ENCODE data around the gene NDUFAF8.

Gene NDUFAF8

GRCh38 chr17:81238815-81239713 is at the start of gene NDUFAF8, which contains the start of gene TEPSIN:
NDUFAF8 (plus strand) TSS chr17:81239318; CDS start chr17:81239364, 46 bp downstream.
TEPSIN (minus strand) TSS chr17:81239055; CDS start chr17:81239033, 22 bp downstream.
- peak; percentile 99 for DNase-seq

GRCh38 chr17:81189670-81190530 is 49.2 kb upstream of the NDUFAF8 start:
- DNase-seq = no peak

- no peak for DNase-seq
Observed at GRCh38 chr17:81190591-81190990, 48.5 kb upstream of the NDUFAF8 start.

GRCh38 chr17:81191116-81191515 is 48.0 kb upstream of the NDUFAF8 start:
- DNase-seq = no peak

- no peak for DNase-seq
Observed at GRCh38 chr17:81191646-81192045, 47.5 kb upstream of the NDUFAF8 start.

GRCh38 chr17:81192386-81193050 is 46.6 kb upstream of the NDUFAF8 start:
- DNase-seq = no peak

GRCh38 chr17:81193051-81193410 is 46.1 kb upstream of the NDUFAF8 start:
- DNase-seq = no peak

GRCh38 chr17:81193470-81194224 is 45.5 kb upstream of the NDUFAF8 start:
- no peak for DNase-seq

GRCh38 chr17:81194225-81194760 is 44.8 kb upstream of the NDUFAF8 start:
- no peak for DNase-seq

GRCh38 chr17:81194941-81195901 is 43.9 kb upstream of the NDUFAF8 start:
- no peak for DNase-seq

- DNase-seq = no peak
Observed at GRCh38 chr17:81195941-81196495, 43.1 kb upstream of the NDUFAF8 start.

GRCh38 chr17:81196505-81197408 is 42.4 kb upstream of the NDUFAF8 start:
- no peak for DNase-seq

- DNase-seq = no peak
Observed at GRCh38 chr17:81197409-81197795, 41.7 kb upstream of the NDUFAF8 start.

GRCh38 chr17:81197831-81198490 is 41.2 kb upstream of the NDUFAF8 start:
- no peak for DNase-seq

GRCh38 chr17:81198826-81199481 is 40.2 kb upstream of the NDUFAF8 start:
- no peak for DNase-seq

- no peak for DNase-seq
Observed at GRCh38 chr17:81199482-81199830, 39.7 kb upstream of the NDUFAF8 start.

GRCh38 chr17:81200201-81200600 is 38.9 kb upstream of the NDUFAF8 start:
- DNase-seq = no peak

All from NCI-H2081 treated with DMSO at 0.1 percent for 48 hours (cell line).